RWPE2 (cell line): ENCODE measurements around the gene CTPS1.

Experiments
- ATAC-seq: fragments of 200-7000 bp; cut with Tn5 transposase; 3 replicates; pipeline ENCODE4 v1.9.1; 2021; ENCODE audit warnings: low read depth
- DNase-seq: peaks from one replicate; pipeline ENCODE4 v3.0.0-alpha.2; 2020; ENCODE audit warnings: low spot score
- H3K27ac ChIP-seq: fragments of 450-650 bp; 2 replicates; pipeline ENCODE4 v1.5.1; 2017; ENCODE audit warnings: mild to moderate bottlenecking; ENCODE audit not compliant: poor library complexity, severe bottlenecking
- H3K27me3 ChIP-seq: fragments of 250-450 bp; sonication (Bioruptor Pico); 2 replicates; pipeline ENCODE4 v1.5.1; 2021; ENCODE audit warnings: mild to moderate bottlenecking, moderate library complexity; ENCODE audit not compliant: insufficient read depth, poor library complexity, severe bottlenecking
- H3K36me3 ChIP-seq: fragments of 250-450 bp; sonication (Bioruptor Pico); 2 replicates; pipeline ENCODE4 v1.5.1; 2020; ENCODE audit warnings: low read depth, mild to moderate bottlenecking, moderate library complexity
- H3K4me1 ChIP-seq: fragments of 250-450 bp; sonication (Bioruptor Pico); 2 replicates; pipeline ENCODE4 v1.5.1; 2021; ENCODE audit warnings: mild to moderate bottlenecking, moderate library complexity; ENCODE audit not compliant: insufficient read depth, poor library complexity, severe bottlenecking
- H3K4me3 ChIP-seq: fragments of 250-450 bp; sonication (Bioruptor Pico); 2 replicates; pipeline ENCODE4 v1.5.1; 2021; ENCODE audit warnings: mild to moderate bottlenecking, moderate library complexity; ENCODE audit not compliant: severe bottlenecking
- H3K9me3 ChIP-seq: fragments of 250-450 bp; sonication (Bioruptor Pico); 2 replicates; pipeline ENCODE4 v1.5.1; 2021; ENCODE audit warnings: mild to moderate bottlenecking, moderate library complexity; ENCODE audit not compliant: severe bottlenecking
- CTCF ChIP-seq: fragments of 450-650 bp; IDR thresholded peaks from one replicate; pipeline ENCODE4 v1.5.1; 2017; ENCODE audit warnings: mild to moderate bottlenecking, moderate library complexity; ENCODE audit not compliant: poor library complexity, severe bottlenecking

Gene CTPS1

GRCh38 chr1:40936931-40937339, 42.6 kb upstream of the CTPS1 start:
- no peaks in the 10 kb centered on the region for H3K27me3 ChIP-seq
- no peak for TF ChIP-seq CTCF
- no peaks in the 10 kb centered on the region for H3K36me3 ChIP-seq
- H3K4me1 ChIP-seq: no peaks in the 10 kb centered on the region
- no peak overlapping the region for H3K4me3 ChIP-seq
- DNase-seq (no peak), ATAC-seq (peak; percentile 31; the same call in 1 of the 3 replicates)
- H3K27ac ChIP-seq: peak overlapping the region; percentile 0
- H3K9me3 ChIP-seq: no peaks in the 10 kb centered on the region

- Histone ChIP-seq H3K27me3 (no peaks in the 10 kb centered on the region), H3K9me3 (no peaks in the 10 kb centered on the region), H3K4me1 (peaks cover 3% of the 10 kb centered on the region), H3K36me3 (no peaks in the 10 kb centered on the region), H3K27ac (no peak overlapping the region), H3K4me3 (no peak overlapping the region)
- no peak for DNase-seq
- no peak for ATAC-seq
- TF ChIP-seq CTCF: no peak
Measured at GRCh38 chr1:40938393-40938792, 41.1 kb upstream of the CTPS1 start.

- peaks cover 10% of the 10 kb centered on the region for H3K4me1 ChIP-seq
- no peaks in the 10 kb centered on the region for H3K27me3 ChIP-seq
- TF ChIP-seq CTCF: no peak
- no peaks in the 10 kb centered on the region for H3K9me3 ChIP-seq
- no peak overlapping the region for H3K4me3 ChIP-seq
- H3K36me3 ChIP-seq: no peaks in the 10 kb centered on the region
- H3K27ac ChIP-seq: no peak overlapping the region
- DNase-seq (no peak), ATAC-seq (no peak)
Measured at GRCh38 chr1:40939320-40940059, 40.0 kb upstream of the CTPS1 start.

- DNase-seq (no peak), ATAC-seq (peak; percentile 80)
- H3K4me1 ChIP-seq: peaks cover 26% of the 10 kb centered on the region
- TF ChIP-seq CTCF: peak; percentile 42
- no peak overlapping the region for H3K4me3 ChIP-seq
- no peaks in the 10 kb centered on the region for H3K36me3 ChIP-seq
- H3K9me3 ChIP-seq: no peaks in the 10 kb centered on the region
- H3K27me3 ChIP-seq: no peaks in the 10 kb centered on the region
- H3K27ac ChIP-seq: peak overlapping the region; percentile 67
Measured at GRCh38 chr1:40944326-40944725, 35.2 kb upstream of the CTPS1 start.

GRCh38 chr1:40944841-40945430, 34.6 kb upstream of the CTPS1 start:
- Histone ChIP-seq H3K27me3 (no peaks in the 10 kb centered on the region), H3K36me3 (no peaks in the 10 kb centered on the region), H3K27ac (peak overlapping the region; percentile 67), H3K9me3 (no peaks in the 10 kb centered on the region), H3K4me1 (peaks cover 26% of the 10 kb centered on the region), H3K4me3 (no peak overlapping the region)
- ATAC-seq: no peak
- TF ChIP-seq CTCF: no peak
- DNase-seq: no peak
